Neural cell (in vitro differentiated cells): Measurements from ENCODE around the gene PDIA2. TPM values are rescaled to one million over a fixed set of nuclear protein-coding genes. Genes with fewer than 3 reads are reported as not detected.

ENCODE experiments used
- H2AFZ ChIP-seq: fragments of 200-600, 300-800 bp; sonication (generic), shearing (Covaris generic); 2 replicates; pipeline ENCODE4 v1.6.0; 2014; ENCODE audit warnings: low read depth, mild to moderate bottlenecking, antibody characterized with exemption, low read length, moderate library complexity
- H3F3A ChIP-seq: fragments of 200-600 bp; shearing (Covaris generic); 2 replicates; pipeline ENCODE4 v1.6.1; 2016; ENCODE audit warnings: mild to moderate bottlenecking, moderate library complexity, mixed read lengths, antibody characterized with exemption, low read length; ENCODE audit not compliant: insufficient read depth, poor library complexity, severe bottlenecking
- H3K27ac ChIP-seq: fragments of 200-600, 300-800 bp; sonication (generic), shearing (Covaris generic); 2 replicates; pipeline ENCODE4 v1.5.1; 2014; ENCODE audit warnings: mild to moderate bottlenecking, low read length, moderate library complexity
- H3K27me3 ChIP-seq: fragments of 300-800, 200-600 bp; sonication (generic), shearing (Covaris generic); 2 replicates; pipeline ENCODE4 v1.6.0; 2014; ENCODE audit warnings: mild to moderate bottlenecking, low read depth, low read length, moderate library complexity; ENCODE audit not compliant: insufficient read depth
- H3K36me3 ChIP-seq: fragments of 300-800, 200-600 bp; sonication (generic), shearing (Covaris generic); 2 replicates; pipeline ENCODE4 v1.5.1; 2014; ENCODE audit warnings: mild to moderate bottlenecking, antibody characterized with exemption, low read length, moderate library complexity; ENCODE audit not compliant: insufficient read depth
- H3K4me2 ChIP-seq: fragments of 300-800, 200-600 bp; sonication (generic), shearing (Covaris generic); 2 replicates; pipeline ENCODE4 v1.6.0; 2014; ENCODE audit warnings: mild to moderate bottlenecking, low read length
- H3K4me3 ChIP-seq: fragments of 300-800, 200-600 bp; sonication (generic), shearing (Covaris generic); 2 replicates; pipeline ENCODE4 v1.5.1; 2014; ENCODE audit warnings: mild to moderate bottlenecking, low read length, moderate library complexity
- H3K79me2 ChIP-seq: fragments of 200-600 bp; shearing (Covaris generic); replicated peaks from 2 replicates; pipeline ENCODE4 v1.6.0; 2014; ENCODE audit warnings: mild to moderate bottlenecking, low read length, moderate library complexity; ENCODE audit not compliant: insufficient read depth
- H3K9ac ChIP-seq: fragments of 300-800, 200-600 bp; sonication (generic), shearing (Covaris generic); 2 replicates; pipeline ENCODE4 v1.6.1; 2016; ENCODE audit warnings: mild to moderate bottlenecking, low read length, mixed read lengths
- H3K9me2 ChIP-seq: fragments of 200-600 bp; shearing (Covaris generic); 2 replicates; pipeline ENCODE4 v1.6.1; 2016; ENCODE audit warnings: mild to moderate bottlenecking, low read length, mixed read lengths; ENCODE audit not compliant: insufficient read depth
- H3K9me3 ChIP-seq: fragments of 200-600, 300-800 bp; sonication (generic), shearing (Covaris generic); 2 replicates; pipeline ENCODE4 v1.6.1; 2016; ENCODE audit warnings: mild to moderate bottlenecking, mixed run types, low read length, moderate library complexity, mixed read lengths
- H4K20me1 ChIP-seq: fragments of 200-600 bp; shearing (Covaris generic); 2 replicates; pipeline ENCODE4 v1.6.1; 2016; ENCODE audit warnings: mild to moderate bottlenecking, mixed run types; ENCODE audit not compliant: insufficient read depth
- EP300 ChIP-seq: fragments of 450-650 bp; conservative IDR thresholded peaks from 2 replicates; pipeline ENCODE4 v1.6.1; 2014; ENCODE audit warnings: antibody characterized with exemption, mild to moderate bottlenecking, moderate library complexity; ENCODE audit not compliant: poor library complexity, severe bottlenecking
- EZH2 ChIP-seq: fragments of 200-600, 300-800 bp; shearing (Covaris generic), sonication (generic); IDR thresholded peaks from 2 replicates; pipeline ENCODE4 v1.6.1; 2014; ENCODE audit warnings: antibody characterized with exemption, low read length, borderline replicate concordance, mild to moderate bottlenecking; ENCODE audit not compliant: insufficient read depth, poor library complexity, severe bottlenecking
- MXI1 ChIP-seq: fragments of 450-650 bp; conservative IDR thresholded peaks from 2 replicates; pipeline ENCODE4 v1.6.1; 2014; ENCODE audit warnings: antibody characterized with exemption, mild to moderate bottlenecking; ENCODE audit not compliant: poor library complexity, severe bottlenecking
- POLR2AphosphoS5 ChIP-seq: IDR thresholded peaks from 2 replicates; pipeline ENCODE4 v1.6.1; 2012
- RAD21 ChIP-seq: fragments of 450-650 bp; conservative IDR thresholded peaks from 2 replicates; pipeline ENCODE4 v1.6.1; 2014; ENCODE audit warnings: antibody characterized with exemption, mild to moderate bottlenecking, moderate library complexity
- SMC3 ChIP-seq: fragments of 450-650 bp; conservative IDR thresholded peaks from 2 replicates; pipeline ENCODE4 v1.6.1; 2014; ENCODE audit warnings: antibody characterized with exemption, mild to moderate bottlenecking, moderate library complexity; ENCODE audit not compliant: poor library complexity
- TAF1 ChIP-seq: IDR thresholded peaks from 2 replicates; pipeline ENCODE4 v1.6.1; 2012; ENCODE audit warnings: low read depth
- polyA plus RNA-seq: library from polyadenylated mRNA; depleted of rRNA; stranded (reverse); fragments of >200 nt; gene quantifications from 2 replicates; pipeline ENCODE4 v1.2.3, GENCODE V29; 2014
- TF ChIP-seq, protein P1 (sequence below): fragments of 450-650 bp; IDR thresholded peaks from 2 replicates; pipeline ENCODE4 v1.5.1; 2014; ENCODE audit warnings: antibody characterized with exemption, mild to moderate bottlenecking, moderate library complexity; ENCODE audit not compliant: poor library complexity, severe bottlenecking
- TF ChIP-seq, protein P2 (sequence below): IDR thresholded peaks from 2 replicates; pipeline ENCODE4 v1.6.1; 2012; ENCODE audit warnings: borderline replicate concordance

Gene PDIA2
- polyA plus RNA-seq, 1 donor from 2014 or later: 109 TPM

DNA sequence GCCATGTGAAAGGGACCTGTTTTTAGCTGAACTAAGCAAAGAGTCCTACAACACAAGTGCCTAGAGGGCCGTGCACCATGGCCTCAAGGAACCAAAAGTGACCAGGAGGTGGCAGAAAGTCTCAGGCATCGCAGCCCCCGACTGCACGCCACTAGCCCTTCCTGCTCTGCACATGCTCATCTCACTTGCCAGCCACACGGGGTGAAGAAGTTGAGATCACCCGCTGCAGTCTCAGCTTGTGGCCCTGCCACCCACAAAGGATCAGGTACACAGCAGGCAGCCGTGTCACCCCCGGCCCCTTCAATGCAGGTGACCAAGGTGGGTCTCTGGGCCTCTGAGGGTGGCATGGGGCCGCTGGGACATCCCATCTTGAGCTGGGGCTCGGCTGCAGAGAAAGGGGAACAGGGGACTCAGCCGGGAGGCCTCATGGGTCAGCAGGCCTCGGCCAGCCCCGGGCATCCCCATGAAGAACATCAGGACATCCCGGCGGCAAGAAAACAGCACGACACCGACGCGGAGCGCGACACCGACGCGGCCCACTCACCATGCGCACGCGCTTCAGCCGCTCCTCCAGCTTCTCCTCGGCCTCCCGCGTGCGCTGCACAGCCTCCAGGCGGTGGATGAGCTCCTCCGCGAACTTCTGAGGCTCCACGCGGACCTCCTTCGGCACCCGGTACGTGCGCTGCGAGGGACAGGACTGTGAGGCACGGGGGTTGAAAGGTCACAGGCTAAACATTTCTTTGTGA lies 21.0 kb downstream of the PDIA2 start:
- Histone ChIP-seq H3K36me3 (no peaks in the 10 kb centered on the region), H3F3A (no peaks in the 10 kb centered on the region), H3K4me3 (no peak overlapping the region), H3K9me3 (no peaks in the 10 kb centered on the region), H3K27ac (no peak overlapping the region), H3K4me2 (no peak overlapping the region), H3K9me2 (no peaks in the 10 kb centered on the region), H4K20me1 (no peaks in the 10 kb centered on the region), H3K9ac (no peak overlapping the region), H3K27me3 (no peaks in the 10 kb centered on the region), H2AFZ (no peak overlapping the region), H3K79me2 (no peaks in the 10 kb centered on the region)
- no peak for TF ChIP-seq RAD21
- TF ChIP-seq SMC3: no peak

DNA sequence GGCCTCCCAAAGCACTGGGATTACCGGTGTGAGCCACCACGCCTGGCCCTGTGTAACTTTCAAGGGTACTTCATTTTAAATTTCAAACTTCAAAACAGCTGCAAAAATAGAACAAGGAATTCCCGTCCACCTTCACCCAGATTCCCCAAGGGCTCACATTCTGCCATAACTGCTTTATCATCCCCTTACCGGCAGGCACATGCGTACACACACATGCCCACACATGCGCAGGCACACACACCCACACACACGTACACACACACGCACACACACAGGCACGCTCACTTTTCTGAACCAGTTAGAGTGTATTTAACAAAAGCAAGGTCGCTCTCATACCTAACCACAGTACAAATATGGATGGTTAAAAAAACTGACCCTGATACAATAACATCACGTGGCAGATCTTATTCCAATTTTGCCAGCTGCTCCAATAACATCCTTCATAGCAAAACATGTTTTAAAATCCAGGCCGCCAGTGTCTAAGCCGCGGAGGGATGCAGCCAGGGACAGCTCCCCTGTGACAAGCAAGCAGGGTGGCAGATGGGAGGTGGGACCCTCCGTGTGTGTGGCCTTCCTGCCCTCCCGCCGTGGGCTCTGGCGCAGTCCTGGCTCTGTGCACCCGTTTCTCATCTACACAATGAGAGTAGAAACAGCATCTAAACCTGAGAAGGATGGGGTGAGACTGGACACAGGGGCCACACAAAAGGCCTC lies 23.1 kb downstream of the PDIA2 start:
- Histone ChIP-seq H3K4me3 (no peak overlapping the region), H3K27me3 (no peaks in the 10 kb centered on the region), H3K9me3 (no peaks in the 10 kb centered on the region), H3K4me2 (no peak overlapping the region), H3F3A (no peaks in the 10 kb centered on the region), H4K20me1 (no peaks in the 10 kb centered on the region), H3K9ac (no peak overlapping the region), H3K36me3 (no peaks in the 10 kb centered on the region), H3K27ac (no peak overlapping the region), H2AFZ (no peak overlapping the region), H3K9me2 (no peaks in the 10 kb centered on the region), H3K79me2 (no peaks in the 10 kb centered on the region)
- TF ChIP-seq TAF1 (no peak), RAD21 (no peak), SMC3 (no peak), EP300 (no peak), POLR2AphosphoS5 (no peak), MXI1 (no peak), EZH2 (no peak)
- TF ChIP-seq, protein P1, sequence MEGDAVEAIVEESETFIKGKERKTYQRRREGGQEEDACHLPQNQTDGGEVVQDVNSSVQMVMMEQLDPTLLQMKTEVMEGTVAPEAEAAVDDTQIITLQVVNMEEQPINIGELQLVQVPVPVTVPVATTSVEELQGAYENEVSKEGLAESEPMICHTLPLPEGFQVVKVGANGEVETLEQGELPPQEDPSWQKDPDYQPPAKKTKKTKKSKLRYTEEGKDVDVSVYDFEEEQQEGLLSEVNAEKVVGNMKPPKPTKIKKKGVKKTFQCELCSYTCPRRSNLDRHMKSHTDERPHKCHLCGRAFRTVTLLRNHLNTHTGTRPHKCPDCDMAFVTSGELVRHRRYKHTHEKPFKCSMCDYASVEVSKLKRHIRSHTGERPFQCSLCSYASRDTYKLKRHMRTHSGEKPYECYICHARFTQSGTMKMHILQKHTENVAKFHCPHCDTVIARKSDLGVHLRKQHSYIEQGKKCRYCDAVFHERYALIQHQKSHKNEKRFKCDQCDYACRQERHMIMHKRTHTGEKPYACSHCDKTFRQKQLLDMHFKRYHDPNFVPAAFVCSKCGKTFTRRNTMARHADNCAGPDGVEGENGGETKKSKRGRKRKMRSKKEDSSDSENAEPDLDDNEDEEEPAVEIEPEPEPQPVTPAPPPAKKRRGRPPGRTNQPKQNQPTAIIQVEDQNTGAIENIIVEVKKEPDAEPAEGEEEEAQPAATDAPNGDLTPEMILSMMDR: no peak
- TF ChIP-seq, protein P2, sequence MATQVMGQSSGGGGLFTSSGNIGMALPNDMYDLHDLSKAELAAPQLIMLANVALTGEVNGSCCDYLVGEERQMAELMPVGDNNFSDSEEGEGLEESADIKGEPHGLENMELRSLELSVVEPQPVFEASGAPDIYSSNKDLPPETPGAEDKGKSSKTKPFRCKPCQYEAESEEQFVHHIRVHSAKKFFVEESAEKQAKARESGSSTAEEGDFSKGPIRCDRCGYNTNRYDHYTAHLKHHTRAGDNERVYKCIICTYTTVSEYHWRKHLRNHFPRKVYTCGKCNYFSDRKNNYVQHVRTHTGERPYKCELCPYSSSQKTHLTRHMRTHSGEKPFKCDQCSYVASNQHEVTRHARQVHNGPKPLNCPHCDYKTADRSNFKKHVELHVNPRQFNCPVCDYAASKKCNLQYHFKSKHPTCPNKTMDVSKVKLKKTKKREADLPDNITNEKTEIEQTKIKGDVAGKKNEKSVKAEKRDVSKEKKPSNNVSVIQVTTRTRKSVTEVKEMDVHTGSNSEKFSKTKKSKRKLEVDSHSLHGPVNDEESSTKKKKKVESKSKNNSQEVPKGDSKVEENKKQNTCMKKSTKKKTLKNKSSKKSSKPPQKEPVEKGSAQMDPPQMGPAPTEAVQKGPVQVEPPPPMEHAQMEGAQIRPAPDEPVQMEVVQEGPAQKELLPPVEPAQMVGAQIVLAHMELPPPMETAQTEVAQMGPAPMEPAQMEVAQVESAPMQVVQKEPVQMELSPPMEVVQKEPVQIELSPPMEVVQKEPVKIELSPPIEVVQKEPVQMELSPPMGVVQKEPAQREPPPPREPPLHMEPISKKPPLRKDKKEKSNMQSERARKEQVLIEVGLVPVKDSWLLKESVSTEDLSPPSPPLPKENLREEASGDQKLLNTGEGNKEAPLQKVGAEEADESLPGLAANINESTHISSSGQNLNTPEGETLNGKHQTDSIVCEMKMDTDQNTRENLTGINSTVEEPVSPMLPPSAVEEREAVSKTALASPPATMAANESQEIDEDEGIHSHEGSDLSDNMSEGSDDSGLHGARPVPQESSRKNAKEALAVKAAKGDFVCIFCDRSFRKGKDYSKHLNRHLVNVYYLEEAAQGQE: no peak
